ENCODE results near the gene GRN.
A peak's percentile ranks its signal among the peaks of the same experiment; 100 is the strongest.
"Not testable (repeated sequence)": the region's sequence is repeated elsewhere in the genome, so short reads cannot be mapped to it uniquely, and the experiment has no call there.

Gene GRN

GRCh38 chr17:44381810-44382305 is 36.8 kb downstream of the GRN start:
- Mint-ChIP-seq H3K4me3 (no peak overlapping the region), H3K27ac (no peak overlapping the region), H3K9me3 (no peaks in the 10 kb centered on the region), H3K4me1 (peaks cover 9% of the 10 kb centered on the region), H3K27me3 (peaks cover 77% of the 10 kb centered on the region), H3K36me3 (no peaks in the 10 kb centered on the region)
- CTCF ChIA-PET: no interaction called here
- DNase-seq: no peak

- no peaks in the 10 kb centered on the region for H3K9me3 Mint-ChIP-seq
- CTCF ChIA-PET: no interaction called here
- no peak for DNase-seq
- no peak overlapping the region for H3K27ac Mint-ChIP-seq
- no peak overlapping the region for H3K4me3 Mint-ChIP-seq
- H3K4me1 Mint-ChIP-seq: peaks cover 9% of the 10 kb centered on the region
- no peaks in the 10 kb centered on the region for H3K36me3 Mint-ChIP-seq
- H3K27me3 Mint-ChIP-seq: peaks cover 80% of the 10 kb centered on the region
These were observed 37.8 kb downstream of the GRN start for GRCh38 chr17:44382917-44383316.

DNA sequence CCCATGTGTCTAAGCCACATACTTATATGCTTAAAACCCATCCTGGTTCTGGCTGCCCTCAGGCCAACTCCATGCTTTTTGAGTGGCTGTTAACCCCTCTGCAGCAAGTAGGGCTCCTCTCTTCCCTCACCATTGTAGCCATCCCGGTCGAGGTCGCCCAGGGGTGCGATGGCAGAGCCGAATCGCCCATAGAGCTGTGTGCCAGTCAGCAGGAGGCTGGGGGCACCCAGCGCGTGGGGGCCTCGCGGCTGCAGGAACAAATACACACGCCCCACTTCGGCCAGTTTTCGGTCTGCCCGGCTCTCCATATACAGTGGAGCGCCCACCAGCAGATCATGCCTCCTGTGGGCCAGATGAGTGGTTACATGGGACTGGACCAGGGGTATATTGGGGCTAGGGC is 38.3 kb downstream of the GRN start:
- CTCF ChIA-PET: no interaction called here
- Mint-ChIP-seq H3K27me3 (peaks cover 80% of the 10 kb centered on the region), H3K27ac (no peak overlapping the region), H3K4me1 (peaks cover 9% of the 10 kb centered on the region), H3K36me3 (no peaks in the 10 kb centered on the region), H3K9me3 (no peaks in the 10 kb centered on the region), H3K4me3 (no peak overlapping the region)
- DNase-seq: no peak

- Mint-ChIP-seq H3K27me3 (peaks cover 77% of the 10 kb centered on the region), H3K4me3 (no peak overlapping the region), H3K9me3 (no peaks in the 10 kb centered on the region), H3K27ac (no peak overlapping the region), H3K4me1 (peaks cover 9% of the 10 kb centered on the region), H3K36me3 (no peaks in the 10 kb centered on the region)
- CTCF ChIA-PET: no interaction called here
- no peak for DNase-seq
These were observed 38.8 kb downstream of the GRN start for GRCh38 chr17:44383861-44384260.

DNA sequence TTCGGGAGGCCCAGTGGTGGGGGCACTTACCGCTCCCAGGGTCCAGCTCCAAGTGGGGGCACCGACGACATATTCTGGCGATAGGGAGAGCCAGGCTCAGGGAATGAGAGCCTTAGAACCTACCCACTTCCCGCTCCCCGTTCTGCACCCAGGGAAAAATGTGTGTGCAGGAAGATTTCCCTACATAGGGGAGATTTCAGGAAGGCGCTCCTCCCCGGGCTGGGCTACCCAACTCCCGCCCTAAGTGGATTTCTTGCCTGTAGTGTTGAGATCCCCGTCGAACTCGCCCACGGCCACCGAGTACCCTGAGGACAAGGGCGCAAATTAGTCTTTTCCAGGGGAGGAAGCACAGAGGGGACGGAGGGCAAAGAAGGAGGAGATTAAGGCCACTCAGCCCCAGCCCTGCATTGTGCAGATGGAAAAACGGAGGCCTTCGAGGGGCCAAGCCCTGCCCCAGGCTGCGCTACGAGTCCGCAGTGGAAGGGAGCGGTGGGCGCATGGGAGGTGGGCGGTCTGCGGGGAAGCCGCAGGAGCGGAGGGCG is 39.2 kb downstream of the GRN start:
- Mint-ChIP-seq H3K27me3 (peaks cover 82% of the 10 kb centered on the region), H3K36me3 (no peaks in the 10 kb centered on the region), H3K4me1 (peaks cover 11% of the 10 kb centered on the region), H3K27ac (no peak overlapping the region), H3K4me3 (peak overlapping the region; percentile 50), H3K9me3 (no peaks in the 10 kb centered on the region)
- CTCF ChIA-PET: interaction anchor here (1.3 to 2.2 kb wide), 2 partner anchors 8 to 139 kb away, joined by 3 to 12 read pairs; no protein-coding TSS in a partner anchor
- DNase-seq: no peak

- H3K27ac Mint-ChIP-seq: no peak overlapping the region
These were observed 39.8 kb downstream of the GRN start for GRCh38 chr17:44384823-44385286.

GRCh38 chr17:44385287-44386181 is 40.4 kb downstream of the GRN start:
- DNase-seq: peak; percentile 91
- no peak overlapping the region for H3K27ac Mint-ChIP-seq
- peaks cover 15% of the 10 kb centered on the region for H3K4me1 Mint-ChIP-seq
- peak overlapping the region; percentile 69 for H3K4me3 Mint-ChIP-seq
- CTCF ChIA-PET: interaction anchor here (1.3 to 2.2 kb wide), 2 partner anchors 10 to 138 kb away, joined by 3 to 12 read pairs; no protein-coding TSS in a partner anchor
- no peaks in the 10 kb centered on the region for H3K9me3 Mint-ChIP-seq
- peaks cover 83% of the 10 kb centered on the region for H3K27me3 Mint-ChIP-seq
- H3K36me3 Mint-ChIP-seq: no peaks in the 10 kb centered on the region

More at GRCh38 chr17:44384823-44385286, 39.8 kb downstream of the GRN start:
- H3K27me3 Mint-ChIP-seq: peaks cover 87% of the 10 kb centered on the region
- no peak for DNase-seq
- peak overlapping the region; percentile 69 for H3K4me3 Mint-ChIP-seq
- CTCF ChIA-PET: interaction anchor here (1.3 to 2.2 kb wide), 2 partner anchors 9 to 138 kb away, joined by 3 to 12 read pairs; no protein-coding TSS in a partner anchor
- no peaks in the 10 kb centered on the region for H3K9me3 Mint-ChIP-seq
- no peaks in the 10 kb centered on the region for H3K36me3 Mint-ChIP-seq
- H3K4me1 Mint-ChIP-seq: peaks cover 15% of the 10 kb centered on the region

DNA sequence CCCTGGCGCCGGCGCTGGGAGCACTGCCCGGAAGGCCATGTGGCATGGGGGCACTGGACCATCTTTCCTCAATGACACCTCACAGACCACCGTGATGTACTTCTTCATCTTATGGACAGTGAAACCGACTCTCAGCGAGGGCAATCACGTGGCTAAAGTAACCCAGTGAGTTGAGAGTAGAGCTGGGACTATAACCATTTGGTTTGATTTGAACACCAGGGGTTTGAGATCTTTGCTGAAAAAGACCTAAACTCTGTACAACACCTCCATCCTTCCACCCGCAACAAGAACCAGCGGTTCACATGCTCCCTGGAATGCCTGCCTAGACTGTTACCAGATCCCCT is 41.1 kb downstream of the GRN start:
- Mint-ChIP-seq H3K9me3 (no peaks in the 10 kb centered on the region), H3K4me1 (peaks cover 15% of the 10 kb centered on the region), H3K4me3 (peak overlapping the region; percentile 69), H3K36me3 (no peaks in the 10 kb centered on the region), H3K27ac (no peak overlapping the region), H3K27me3 (peaks cover 77% of the 10 kb centered on the region)
- no peak for DNase-seq
- CTCF ChIA-PET: interaction anchor here (2.2 kb wide), 1 partner anchor 137 kb away, joined by 12 read pairs; no protein-coding TSS in a partner anchor

- H3K27me3 Mint-ChIP-seq: peaks cover 62% of the 10 kb centered on the region
- H3K4me1 Mint-ChIP-seq: peaks cover 15% of the 10 kb centered on the region
- no peak for DNase-seq
- no peak overlapping the region for H3K4me3 Mint-ChIP-seq
- H3K27ac Mint-ChIP-seq: no peak overlapping the region
- H3K9me3 Mint-ChIP-seq: no peaks in the 10 kb centered on the region
- CTCF ChIA-PET: interaction anchor here (0.6 kb wide), 1 partner anchor 178 kb away, joined by 3 read pairs; no protein-coding TSS in a partner anchor
- no peaks in the 10 kb centered on the region for H3K36me3 Mint-ChIP-seq
These were observed 42.7 kb downstream of the GRN start for GRCh38 chr17:44387804-44388203.

GRCh38 chr17:44389281-44389680 is 44.2 kb downstream of the GRN start, which contains the start of gene ITGA2B:
ITGA2B (minus strand) TSS chr17:44389649; CDS start chr17:44389473, 176 bp downstream.
- peaks cover 47% of the 10 kb centered on the region for H3K27me3 Mint-ChIP-seq
- no peaks in the 10 kb centered on the region for H3K36me3 Mint-ChIP-seq
- CTCF ChIA-PET: interaction anchor here (1.4 to 1.5 kb wide), 2 partner anchors 13 to 58 kb away, joined by 3 read pairs; no protein-coding TSS in a partner anchor
- H3K4me3 Mint-ChIP-seq: no peak within 1 kb of the TSS
- no peaks in the 10 kb centered on the region for H3K9me3 Mint-ChIP-seq
- DNase-seq: no peak
- peaks cover 14% of the 10 kb centered on the region for H3K4me1 Mint-ChIP-seq
- no peak within 1 kb of the TSS for H3K27ac Mint-ChIP-seq

DNA sequence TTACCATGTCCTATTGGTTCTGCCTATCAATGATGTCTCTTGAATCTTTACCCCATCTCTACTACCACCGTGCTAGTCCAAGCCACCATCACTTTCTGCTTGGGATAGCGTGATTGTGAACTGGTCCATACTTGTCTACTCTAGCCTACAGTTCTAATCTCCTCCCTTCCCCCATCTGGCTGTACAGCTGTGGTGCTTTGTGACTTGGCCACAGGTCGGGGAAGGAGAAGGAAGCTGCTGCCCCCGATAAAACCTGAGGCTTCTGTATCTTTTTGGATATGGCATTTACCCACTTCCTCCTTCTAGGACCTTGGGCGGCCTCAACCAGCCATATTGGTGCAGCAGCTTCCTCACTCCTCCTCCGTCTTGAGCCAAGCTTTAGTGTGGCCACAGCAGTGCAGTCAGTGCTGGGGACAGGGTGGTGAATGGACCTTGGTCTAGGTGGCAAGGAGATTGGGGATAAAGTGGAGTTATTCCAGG is 44.7 kb downstream of the GRN start:
- CTCF ChIA-PET: interaction anchor here (1.4 to 1.5 kb wide), 2 partner anchors 13 to 59 kb away, joined by 3 read pairs; no protein-coding TSS in a partner anchor
- Mint-ChIP-seq H3K4me1 (peaks cover 12% of the 10 kb centered on the region), H3K27ac (no peak overlapping the region), H3K9me3 (no peaks in the 10 kb centered on the region), H3K36me3 (no peaks in the 10 kb centered on the region), H3K27me3 (peaks cover 42% of the 10 kb centered on the region), H3K4me3 (no peak overlapping the region)
- DNase-seq: no peak

DNA sequence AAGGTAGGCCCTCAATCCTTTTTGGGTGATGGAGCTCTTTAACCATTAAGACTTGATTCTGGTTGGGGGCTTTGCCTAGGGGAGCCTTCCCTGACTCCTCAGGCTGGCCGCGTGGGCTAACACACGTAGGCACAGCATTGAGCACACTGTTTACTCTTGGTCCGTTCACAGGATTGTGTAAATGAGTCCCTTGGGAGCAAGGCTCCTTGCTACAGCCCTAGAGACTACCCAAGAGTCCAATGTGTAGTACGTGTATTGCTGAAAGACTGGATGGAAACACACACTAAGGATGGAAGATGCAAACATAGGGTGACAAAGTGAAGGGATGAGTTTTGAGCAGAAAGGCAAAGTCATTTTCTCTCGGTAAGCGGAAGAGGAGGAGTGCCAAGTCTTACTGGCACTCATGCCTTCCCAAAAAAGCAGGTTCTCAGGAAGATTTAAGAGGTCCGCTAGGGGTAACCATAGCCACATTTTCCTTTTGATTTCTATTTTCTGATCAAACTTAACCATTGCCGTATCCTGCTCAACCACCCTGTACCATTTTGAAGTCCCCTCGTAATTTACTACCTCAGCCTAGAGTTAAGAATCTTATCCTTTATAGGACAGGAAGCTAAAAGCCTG is 45.3 kb downstream of the GRN start:
- peaks cover 9% of the 10 kb centered on the region for H3K4me1 Mint-ChIP-seq
- CTCF ChIA-PET: interaction anchor here (1.4 to 1.5 kb wide), 2 partner anchors 14 to 59 kb away, joined by 3 read pairs; no protein-coding TSS in a partner anchor
- peaks cover 37% of the 10 kb centered on the region for H3K27me3 Mint-ChIP-seq
- DNase-seq: no peak
- H3K27ac Mint-ChIP-seq: no peak overlapping the region
- H3K36me3 Mint-ChIP-seq: no peaks in the 10 kb centered on the region
- no peaks in the 10 kb centered on the region for H3K9me3 Mint-ChIP-seq
- H3K4me3 Mint-ChIP-seq: no peak overlapping the region

DNA sequence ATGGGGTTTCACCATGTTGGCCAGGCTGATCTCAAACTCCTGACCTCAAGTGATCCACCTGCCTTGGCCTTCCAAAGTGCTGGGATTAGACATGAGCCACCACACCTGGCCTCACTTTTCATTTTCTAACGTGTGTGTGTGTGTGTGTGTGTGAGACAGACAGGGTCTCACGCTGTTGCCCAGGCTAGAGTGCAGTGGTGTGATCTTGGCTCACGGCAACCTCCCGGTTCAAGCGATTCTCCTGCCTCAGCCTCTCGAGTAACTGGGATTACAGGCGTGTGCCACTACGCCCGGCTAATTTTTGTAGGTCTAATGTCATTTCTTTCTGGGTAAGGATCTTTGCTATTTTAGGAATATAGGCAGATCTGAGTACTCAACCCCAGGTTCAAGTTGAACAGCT is 49.0 kb downstream of the GRN start:
- H3K27ac Mint-ChIP-seq, H3K9me3 Mint-ChIP-seq, CTCF ChIA-PET, H3K4me1 Mint-ChIP-seq, H3K4me3 Mint-ChIP-seq, H3K27me3 Mint-ChIP-seq, DNase-seq: not testable (repeated sequence)
- peaks cover 20% of the 10 kb centered on the region for H3K36me3 Mint-ChIP-seq

DNA sequence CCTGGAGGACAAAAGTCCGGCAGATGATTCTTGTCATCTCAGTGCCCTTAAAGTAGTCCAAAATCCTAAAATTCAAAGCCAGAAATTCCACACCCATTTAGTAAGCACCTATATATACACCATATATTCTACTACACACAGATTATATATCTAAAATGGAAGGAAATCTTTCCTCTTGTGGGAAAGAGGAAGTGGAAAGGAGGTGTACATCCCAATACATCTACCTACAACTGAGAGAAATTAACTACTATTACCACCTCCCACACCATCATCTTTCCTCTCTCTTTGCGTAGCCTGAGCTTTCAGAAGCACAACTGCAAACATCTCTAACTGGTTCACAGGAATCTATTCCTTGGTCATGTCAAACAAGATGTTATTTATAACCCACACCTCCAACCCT is 49.7 kb downstream of the GRN start:
- no peaks in the 10 kb centered on the region for H3K9me3 Mint-ChIP-seq
- DNase-seq: no peak
- no peak overlapping the region for H3K4me3 Mint-ChIP-seq
- H3K27me3 Mint-ChIP-seq: peaks cover under 1% of the 10 kb centered on the region
- no peaks in the 10 kb centered on the region for H3K4me1 Mint-ChIP-seq
- CTCF ChIA-PET: no interaction called here
- H3K27ac Mint-ChIP-seq: no peak overlapping the region
- H3K36me3 Mint-ChIP-seq: peaks cover 25% of the 10 kb centered on the region
